Muscle of leg (tissue), 11 donors: Measurements from ENCODE around the gene KIAA0930. TPM values are rescaled to one million over a fixed set of nuclear protein-coding genes. Genes with fewer than 3 reads are reported as not detected.
A peak's percentile ranks its signal among the peaks of the same experiment; 100 is the strongest.

Experiments used
- DNase-seq: peaks from one replicate; pipeline ENCODE4 v3.0.0; 2013
- H3K27ac ChIP-seq: one replicate; pipeline ENCODE4 v1.5.1; 2013; ENCODE audit warnings: mild to moderate bottlenecking, low read length, control low read depth
- H3K27me3 ChIP-seq: one replicate; pipeline ENCODE4 v1.6.1; 2013; ENCODE audit warnings: low read length; ENCODE audit not compliant: control insufficient read depth, insufficient read depth
- H3K36me3 ChIP-seq: one replicate; pipeline ENCODE4 v1.6.1; 2013; ENCODE audit warnings: low read length; ENCODE audit not compliant: control insufficient read depth, insufficient read depth
- H3K4me1 ChIP-seq: one replicate; pipeline ENCODE4 v1.6.1; 2013; ENCODE audit warnings: low read length; ENCODE audit not compliant: control insufficient read depth, insufficient read depth
- H3K4me3 ChIP-seq: one replicate; pipeline ENCODE4 v1.5.1; 2013; ENCODE audit warnings: low read length, control low read depth
- H3K9me3 ChIP-seq: replicated peaks from 2 replicates; pipeline ENCODE4 v1.6.1; 2013; ENCODE audit warnings: low read depth, low read length; ENCODE audit not compliant: control insufficient read depth
- WGBS: methylation state at CpG from one replicate; pipeline ENCODE4 v1.1.5; 2013; ENCODE audit warnings: missing lambda C conversion rate; ENCODE audit not compliant: insufficient coverage; 5-methylcytosine and 5-hydroxymethylcytosine counted together
- polyA plus RNA-seq, 8 donors: library from polyadenylated mRNA; unstranded; fragments of 120-200 nt; gene quantifications; one replicate each; pipeline versions ENCODE4 v1.2.1 to v1.2.3, GENCODE V29; 2013; ENCODE audit warnings: inconsistent platforms in 1 of 8, low replicate concordance in 1 of 8; ENCODE audit not compliant: insufficient read length in 8 of 8, insufficient read depth in 1 of 8
- total RNA-seq: library from RNA; stranded (reverse); fragments of 120-200 nt; gene quantifications from one replicate; pipeline ENCODE4 v1.2.4, GENCODE V29; 2013

Gene KIAA0930
- total and polyA plus RNA-seq, 9 donors: 11.7 to 23.4 (median 15.4) TPM

DNA sequence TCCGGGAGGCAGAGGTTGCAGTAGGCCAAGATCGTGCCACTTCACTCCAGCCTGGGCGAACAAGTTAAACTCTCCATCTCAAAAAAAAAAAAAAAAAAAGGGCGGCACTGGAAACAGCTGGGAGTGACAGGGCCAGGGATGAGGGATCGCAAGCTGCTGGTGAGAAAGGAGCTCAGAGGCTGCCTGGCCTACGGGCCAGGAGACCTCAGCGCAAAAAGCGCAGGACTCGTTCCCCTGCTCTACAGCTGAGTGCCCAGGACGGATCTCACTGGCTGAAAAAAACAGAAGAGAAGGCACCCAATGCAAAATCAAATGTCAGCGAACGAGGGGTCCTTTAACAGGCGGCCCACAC is 77.6 kb downstream of the KIAA0930 start:
- peaks cover 15% of the 10 kb centered on the region for H3K4me1 ChIP-seq
- under 1% methylated on average over 10 of the region's 13 CpGs for WGBS
- H3K9me3 ChIP-seq: no peaks in the 10 kb centered on the region
- DNase-seq: peak; percentile 56
- H3K4me3 ChIP-seq: peak overlapping the region; percentile 86
- peak overlapping the region; percentile 87 for H3K27ac ChIP-seq
- H3K36me3 ChIP-seq: peaks cover 8% of the 10 kb centered on the region
- H3K27me3 ChIP-seq: no peaks in the 10 kb centered on the region

DNA sequence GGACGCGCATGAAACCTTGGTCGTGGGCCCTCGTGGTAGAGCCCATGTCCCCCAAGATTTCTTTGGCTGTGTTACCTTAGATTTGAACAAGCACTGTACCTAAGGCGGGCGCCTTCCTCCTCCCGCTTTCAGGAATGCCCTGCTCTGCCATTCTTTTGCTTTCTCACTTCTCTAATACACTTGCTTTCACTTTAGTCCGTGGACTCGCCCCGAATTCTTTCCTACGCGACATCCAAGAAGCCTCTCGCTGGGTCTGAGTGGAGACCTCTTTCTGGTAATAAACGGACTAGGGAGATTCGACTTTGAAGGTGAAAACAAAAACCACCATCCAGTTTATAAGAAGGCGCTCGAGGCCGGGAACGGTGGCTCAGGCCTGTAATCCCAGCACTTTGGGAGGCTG is 78.2 kb downstream of the KIAA0930 start:
- Histone ChIP-seq H3K27ac (no peak overlapping the region), H3K9me3 (no peaks in the 10 kb centered on the region), H3K36me3 (peaks cover 10% of the 10 kb centered on the region), H3K4me3 (no peak overlapping the region), H3K4me1 (peaks cover 15% of the 10 kb centered on the region), H3K27me3 (no peaks in the 10 kb centered on the region)
- peak; percentile 18 for DNase-seq
- 68% methylated on average over 11 of the region's 19 CpGs for WGBS

DNA sequence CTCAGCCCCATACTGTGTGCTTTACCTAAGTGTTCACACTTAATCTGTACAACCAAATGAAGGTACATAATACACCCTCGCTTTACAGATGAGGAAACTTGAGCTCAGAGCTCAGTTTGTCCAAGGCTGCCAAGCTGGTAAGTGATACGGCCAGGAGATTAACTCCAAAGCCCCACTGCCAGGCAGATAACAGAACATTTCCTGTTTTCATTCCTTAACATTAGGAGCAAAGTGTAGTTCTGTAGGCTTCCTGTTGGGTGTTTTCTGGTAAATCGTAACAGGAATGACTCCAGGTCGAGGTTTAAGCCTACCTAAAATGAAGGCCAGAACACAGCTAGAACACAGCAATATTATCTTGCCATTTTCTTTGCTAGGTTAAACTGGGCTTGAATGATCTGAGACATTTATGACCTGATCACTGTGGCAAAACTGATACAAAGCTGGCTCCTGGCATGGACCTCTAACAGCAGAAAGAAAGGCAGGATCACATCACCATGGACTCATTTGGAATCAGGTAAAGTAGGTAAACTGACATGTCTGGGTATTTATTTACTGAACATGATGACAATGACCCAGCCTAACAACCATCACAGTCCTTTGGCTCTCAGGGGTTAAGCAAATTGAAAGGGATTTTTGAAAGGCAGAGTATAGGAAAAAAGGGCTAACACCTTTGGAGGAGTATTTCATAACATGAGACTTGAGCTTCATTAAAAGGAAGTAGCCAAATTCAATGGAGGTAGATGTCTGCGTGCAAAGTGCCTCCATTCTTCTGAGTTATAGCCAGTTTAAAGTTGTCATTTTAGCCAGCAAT is 80.8 kb downstream of the KIAA0930 start:
- H3K27ac ChIP-seq: no peak overlapping the region
- no peak overlapping the region for H3K4me3 ChIP-seq
- peaks cover 9% of the 10 kb centered on the region for H3K4me1 ChIP-seq
- DNase-seq: no peak
- no peaks in the 10 kb centered on the region for H3K9me3 ChIP-seq
- H3K27me3 ChIP-seq: no peaks in the 10 kb centered on the region
- WGBS: 40% methylated on average over 1 of the region's 5 CpGs
- H3K36me3 ChIP-seq: peaks cover 18% of the 10 kb centered on the region

DNA sequence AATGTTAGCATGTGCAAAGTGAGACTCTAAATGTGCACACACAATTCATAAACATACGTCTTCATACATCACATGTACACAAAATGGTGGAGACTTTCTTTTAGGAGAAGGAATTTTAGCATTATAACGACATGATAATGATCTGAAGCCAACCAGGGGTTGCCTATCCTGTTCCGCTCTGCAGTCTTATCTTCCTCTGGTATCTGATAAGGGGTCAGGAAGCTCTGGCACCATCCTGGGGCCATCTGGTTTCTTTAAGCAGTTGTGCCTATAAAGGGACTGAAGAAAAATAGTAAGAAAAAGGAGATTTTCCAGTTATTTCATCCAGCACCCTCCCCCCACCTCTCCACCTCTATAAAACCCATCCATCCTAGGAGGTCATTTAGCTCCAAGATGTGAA is 82.8 kb downstream of the KIAA0930 start:
- Histone ChIP-seq H3K9me3 (no peaks in the 10 kb centered on the region), H3K4me1 (peaks cover 6% of the 10 kb centered on the region), H3K27ac (no peak overlapping the region), H3K27me3 (no peaks in the 10 kb centered on the region), H3K36me3 (peaks cover 19% of the 10 kb centered on the region), H3K4me3 (no peak overlapping the region)
- 80% methylated on average over 1 of the region's 3 CpGs for WGBS
- no peak for DNase-seq

DNA sequence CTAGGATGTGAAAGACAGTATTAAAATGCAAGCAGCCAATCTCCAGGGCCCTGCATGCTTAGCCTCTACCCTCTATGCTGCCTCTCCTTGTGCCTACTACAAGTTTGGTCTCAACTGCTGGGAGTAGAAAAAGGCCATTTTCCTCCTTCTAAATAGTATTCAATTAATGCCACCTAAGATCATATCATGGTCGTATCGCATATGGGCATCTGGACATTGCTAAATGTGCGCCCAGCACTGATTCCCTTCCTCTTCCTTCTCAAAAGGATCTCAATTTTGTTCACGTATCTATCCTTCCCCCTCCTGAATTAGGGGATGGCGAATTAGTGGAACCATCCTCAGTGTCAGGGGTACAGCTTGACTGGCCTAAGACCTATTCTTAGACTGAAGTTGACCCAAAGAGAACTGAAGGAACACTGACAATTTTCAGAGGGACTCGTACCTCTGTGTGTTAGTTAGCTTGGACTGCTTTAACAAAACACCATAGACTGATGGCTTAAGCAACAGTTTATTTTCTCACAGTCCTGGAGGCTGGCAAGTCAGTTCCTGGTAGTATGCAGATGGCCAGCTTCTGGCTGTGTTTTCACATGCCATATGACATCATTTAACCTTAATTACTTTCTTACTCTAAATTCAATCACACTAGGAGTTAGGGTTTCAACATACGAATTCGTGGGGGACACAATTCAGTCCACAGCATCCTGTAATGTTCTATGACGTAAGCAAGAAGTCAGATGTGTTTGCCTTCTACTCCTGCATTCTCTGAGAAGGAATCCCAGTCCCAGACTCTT is 85.4 kb downstream of the KIAA0930 start:
- Histone ChIP-seq H3K27ac (no peak overlapping the region), H3K4me1 (no peaks in the 10 kb centered on the region), H3K9me3 (no peaks in the 10 kb centered on the region), H3K27me3 (no peaks in the 10 kb centered on the region), H3K36me3 (peaks cover 21% of the 10 kb centered on the region), H3K4me3 (no peak overlapping the region)
- no peak for DNase-seq
- WGBS: 87% methylated on average over 4 of the region's 9 CpGs

DNA sequence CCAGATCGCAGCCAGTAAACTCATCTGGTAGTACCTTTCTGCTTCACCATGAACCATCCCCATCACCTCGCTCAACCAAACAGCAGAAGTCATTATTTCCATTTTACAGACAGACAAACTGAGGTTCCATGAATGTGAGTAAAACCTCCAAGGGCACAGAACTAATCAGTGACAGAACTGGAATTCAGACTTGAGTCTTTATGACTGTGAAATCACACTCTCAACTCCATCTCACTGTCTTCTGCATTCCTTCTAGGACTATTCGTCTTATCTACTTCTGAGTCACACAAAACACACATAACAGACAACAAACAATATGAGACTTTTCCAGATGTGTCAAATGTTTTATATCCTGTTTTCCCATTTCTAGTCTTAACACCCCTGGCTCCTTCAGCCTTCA is 86.3 kb downstream of the KIAA0930 start:
- Histone ChIP-seq H3K27ac (no peak overlapping the region), H3K9me3 (no peaks in the 10 kb centered on the region), H3K27me3 (no peaks in the 10 kb centered on the region), H3K36me3 (peaks cover 21% of the 10 kb centered on the region), H3K4me1 (no peaks in the 10 kb centered on the region), H3K4me3 (no peak overlapping the region)
- DNase-seq: no peak
- WGBS: 100% methylated on average over 2 of the region's 3 CpGs

DNA sequence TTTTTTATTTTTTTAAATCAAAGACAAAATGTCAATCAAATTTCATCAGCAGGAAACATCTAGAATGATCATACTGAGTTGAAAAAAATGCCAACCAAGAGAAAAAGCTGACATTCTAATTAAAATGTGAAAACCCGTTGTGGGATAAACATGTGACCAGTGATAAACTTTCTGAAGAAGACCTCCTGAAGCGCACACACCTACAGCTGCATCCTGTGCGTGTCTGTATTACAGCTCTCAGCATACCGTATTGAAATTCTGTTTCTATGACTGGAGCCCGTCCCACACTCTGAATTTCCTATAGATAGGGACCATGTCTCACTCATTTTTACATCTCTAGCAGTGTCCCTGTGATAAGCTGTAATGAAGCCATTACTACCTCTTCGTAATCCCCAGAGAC is 89.2 kb downstream of the KIAA0930 start:
- no peaks in the 10 kb centered on the region for H3K27me3 ChIP-seq
- no peak overlapping the region for H3K27ac ChIP-seq
- WGBS: 70% methylated on average over 2 of the region's 6 CpGs
- peaks cover 10% of the 10 kb centered on the region for H3K36me3 ChIP-seq
- DNase-seq: no peak
- H3K4me3 ChIP-seq: no peak overlapping the region
- H3K9me3 ChIP-seq: no peaks in the 10 kb centered on the region
- H3K4me1 ChIP-seq: no peaks in the 10 kb centered on the region

DNA sequence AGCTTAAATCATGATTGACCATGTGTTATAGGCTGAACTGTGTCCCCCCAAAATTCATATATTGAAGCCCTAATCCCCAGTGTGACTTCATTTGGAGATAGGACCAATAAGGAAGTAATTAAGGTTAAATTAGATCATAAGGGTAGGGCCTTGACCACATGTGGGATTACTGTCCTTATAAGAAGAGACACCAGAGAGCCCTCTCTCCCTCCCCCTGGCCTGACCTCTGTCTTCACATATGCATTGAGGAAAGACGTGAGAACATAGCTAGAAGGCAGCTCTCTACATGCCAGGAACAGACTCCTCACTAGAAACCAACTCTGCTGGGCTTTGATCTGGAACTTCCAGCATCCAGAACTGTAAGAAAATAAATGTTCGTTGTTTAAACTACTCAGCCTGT is 90.6 kb downstream of the KIAA0930 start:
- no peaks in the 10 kb centered on the region for H3K9me3 ChIP-seq
- WGBS: no CpG with 5 or more reads among the region's 2 CpGs
- H3K36me3 ChIP-seq: peaks cover 5% of the 10 kb centered on the region
- DNase-seq: no peak
- H3K27me3 ChIP-seq: no peaks in the 10 kb centered on the region
- no peak overlapping the region for H3K27ac ChIP-seq
- H3K4me1 ChIP-seq: no peaks in the 10 kb centered on the region
- H3K4me3 ChIP-seq: no peak overlapping the region

DNA sequence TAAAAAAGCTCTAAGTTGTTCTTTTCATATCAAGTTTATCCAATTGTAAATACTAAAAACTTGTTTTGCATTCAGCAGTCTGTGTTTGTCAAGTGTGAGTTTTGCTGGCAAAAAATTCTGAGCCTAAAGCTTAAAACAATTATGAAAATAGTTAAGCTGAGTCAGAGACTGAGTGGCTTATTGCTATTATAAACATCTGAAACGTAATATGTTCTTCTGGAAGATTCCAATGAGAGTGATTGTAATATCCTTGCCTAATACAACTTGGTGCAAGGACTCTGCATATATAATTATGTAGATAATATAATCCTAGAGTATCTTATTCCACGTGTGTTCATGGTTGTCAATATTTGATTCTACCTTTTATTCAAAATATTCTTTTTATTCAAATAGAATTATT is 91.0 kb downstream of the KIAA0930 start:
- WGBS: no CpG with 5 or more reads among the region's 2 CpGs
- no peak overlapping the region for H3K27ac ChIP-seq
- no peak for DNase-seq
- peaks cover 2% of the 10 kb centered on the region for H3K36me3 ChIP-seq
- H3K27me3 ChIP-seq: no peaks in the 10 kb centered on the region
- H3K4me3 ChIP-seq: no peak overlapping the region
- H3K4me1 ChIP-seq: no peaks in the 10 kb centered on the region
- no peaks in the 10 kb centered on the region for H3K9me3 ChIP-seq

DNA sequence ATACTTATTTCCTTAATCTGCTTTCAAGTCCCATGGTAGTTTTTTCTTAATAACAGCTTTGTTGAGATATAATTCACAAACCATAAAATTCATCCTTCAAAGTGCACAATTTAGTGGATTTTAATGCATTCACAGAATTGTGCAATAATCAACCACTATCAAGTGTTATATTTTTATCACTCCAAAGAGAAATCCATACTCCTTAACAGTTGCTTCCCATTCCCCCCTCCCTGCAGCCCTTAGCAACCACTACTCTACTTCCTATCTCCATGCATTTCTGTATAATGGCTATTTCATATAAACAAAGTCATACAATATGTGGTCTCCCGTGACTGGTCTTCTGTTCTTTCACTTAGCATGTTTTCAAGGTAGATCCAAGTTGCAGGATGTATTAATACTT is 95.8 kb downstream of the KIAA0930 start:
- DNase-seq: no peak
- Histone ChIP-seq H3K27me3 (no peaks in the 10 kb centered on the region), H3K36me3 (no peaks in the 10 kb centered on the region), H3K4me1 (no peaks in the 10 kb centered on the region), H3K9me3 (peaks cover 4% of the 10 kb centered on the region), H3K27ac (no peak overlapping the region), H3K4me3 (no peak overlapping the region)
- no CpG with 5 or more reads among the region's 1 CpG for WGBS
